ENCODE measurements around the gene LHPP.

DNA sequence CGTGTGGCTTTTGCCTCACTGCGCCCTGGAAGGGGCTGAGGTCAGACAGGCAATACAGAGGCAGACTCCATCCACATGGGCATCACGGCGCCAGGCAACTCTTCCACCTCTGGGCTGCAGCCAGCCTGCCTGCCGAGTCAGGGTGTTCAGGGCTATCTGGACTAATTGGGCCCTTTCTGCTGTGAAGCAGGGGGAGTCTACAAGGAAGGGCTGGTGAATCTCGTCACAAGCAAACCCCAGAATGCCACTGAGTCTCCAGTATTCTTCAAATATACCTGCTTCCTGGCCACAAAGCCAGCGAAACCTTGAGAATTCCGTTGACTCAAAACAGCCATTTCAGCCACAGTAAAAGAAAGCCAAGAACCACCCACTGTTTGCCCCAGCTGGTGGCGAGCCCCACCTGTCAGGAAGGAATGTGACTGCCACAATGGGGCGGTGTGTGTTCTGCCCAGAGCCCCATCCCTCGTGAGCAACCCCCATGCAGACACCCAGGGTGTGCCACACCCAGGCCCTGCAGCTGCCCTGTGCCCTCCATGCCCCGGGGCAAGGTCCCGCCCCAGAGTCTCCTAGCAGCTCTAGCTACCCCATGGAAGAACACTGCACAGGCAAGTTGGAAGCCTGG is 165.2 kb downstream of the LHPP start:
- TF ChIP-seq, protein P1, sequence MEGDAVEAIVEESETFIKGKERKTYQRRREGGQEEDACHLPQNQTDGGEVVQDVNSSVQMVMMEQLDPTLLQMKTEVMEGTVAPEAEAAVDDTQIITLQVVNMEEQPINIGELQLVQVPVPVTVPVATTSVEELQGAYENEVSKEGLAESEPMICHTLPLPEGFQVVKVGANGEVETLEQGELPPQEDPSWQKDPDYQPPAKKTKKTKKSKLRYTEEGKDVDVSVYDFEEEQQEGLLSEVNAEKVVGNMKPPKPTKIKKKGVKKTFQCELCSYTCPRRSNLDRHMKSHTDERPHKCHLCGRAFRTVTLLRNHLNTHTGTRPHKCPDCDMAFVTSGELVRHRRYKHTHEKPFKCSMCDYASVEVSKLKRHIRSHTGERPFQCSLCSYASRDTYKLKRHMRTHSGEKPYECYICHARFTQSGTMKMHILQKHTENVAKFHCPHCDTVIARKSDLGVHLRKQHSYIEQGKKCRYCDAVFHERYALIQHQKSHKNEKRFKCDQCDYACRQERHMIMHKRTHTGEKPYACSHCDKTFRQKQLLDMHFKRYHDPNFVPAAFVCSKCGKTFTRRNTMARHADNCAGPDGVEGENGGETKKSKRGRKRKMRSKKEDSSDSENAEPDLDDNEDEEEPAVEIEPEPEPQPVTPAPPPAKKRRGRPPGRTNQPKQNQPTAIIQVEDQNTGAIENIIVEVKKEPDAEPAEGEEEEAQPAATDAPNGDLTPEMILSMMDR (IDR thresholded peaks at IDR 0.05), result no peak
- TF ChIP-seq POLR2A (IDR thresholded peaks at IDR 0.05) (no peak), EP300 (IDR thresholded peaks at IDR 0.05) (no peak)
